GM23248 (cell line): ENCODE measurements around the gene ABLIM3.

Experiments
- EZH2 ChIP-seq: fragments of 200-600 bp; sonication (generic); IDR thresholded peaks from 2 replicates; pipeline ENCODE4 v1.6.1; 2018; ENCODE audit warnings: antibody characterized with exemption, mild to moderate bottlenecking; ENCODE audit not compliant: insufficient read depth, poor library complexity, severe bottlenecking
- EZH2phosphoT487 ChIP-seq: fragments of 200-600 bp; sonication (generic); IDR thresholded peaks from 2 replicates; pipeline ENCODE4 v1.6.1; 2018; ENCODE audit warnings: antibody characterized with exemption, moderate library complexity, mild to moderate bottlenecking, low read depth; ENCODE audit not compliant: insufficient read depth

- TF ChIP-seq EZH2 (no peak), EZH2phosphoT487 (no peak)
These were observed 27.6 kb upstream of the ABLIM3 start for GRCh38 chr5:149113669-149114068.
